ENCODE measurements around the gene WNT2. TPM values are rescaled to one million over a fixed set of nuclear protein-coding genes. Genes with fewer than 3 reads are reported as not detected.

WNT2 gene
- total RNA-seq, 4 donors from 2014 or later = not detected

GRCh38 chr7:117250801-117251200 lies 72.1 kb downstream of the WNT2 start:
- intact Hi-C loops (cut with DNase I; ENCODE audit: low total_unique reads) = no loop called here
- 38 to 70% methylated on average over 4 of the region's 4 CpGs for WGBS, 2 donors (ENCODE audit: low coverage in 1 of 2)
- in situ Hi-C loops (cut with MboI; ENCODE audit: low pct_ligation_motif_present in 1 of 4, low pct_unique_long_range_greater_than_20kb in 1 of 4, low sequenced_read_pairs in 3 of 4) = no loop called here
- DNase-seq = no peak
- Histone ChIP-seq H3K36me3 (no peaks in the 10 kb centered on the region), H3K9me3 (no peaks in the 10 kb centered on the region), H3K27me3 (no peaks in the 10 kb centered on the region), H3K4me1 (no peaks in the 10 kb centered on the region), H3K4me3 (no peak overlapping the region), H3K27ac (no peak overlapping the region)
- no peak for TF ChIP-seq POLR2A (IDR thresholded peaks at IDR 0.05)
- TF ChIP-seq POLR2AphosphoS5 (IDR thresholded peaks at IDR 0.05) = no peak
- no peak for TF ChIP-seq CTCF (IDR thresholded peaks at IDR 0.05)
- no peak for TF ChIP-seq EP300 (IDR thresholded peaks at IDR 0.05; ENCODE audit: low read depth)

GRCh38 chr7:117250245-117250644 lies 72.6 kb downstream of the WNT2 start:
- H3K4me1 ChIP-seq = no peaks in the 10 kb centered on the region
- H3K27me3 ChIP-seq = no peaks in the 10 kb centered on the region
- TF ChIP-seq POLR2AphosphoS5 (IDR thresholded peaks at IDR 0.05) = no peak
- no peak for TF ChIP-seq CTCF (IDR thresholded peaks at IDR 0.05)
- TF ChIP-seq EP300 (IDR thresholded peaks at IDR 0.05; ENCODE audit: low read depth) = no peak
- TF ChIP-seq POLR2A (IDR thresholded peaks at IDR 0.05) = no peak
- no peaks in the 10 kb centered on the region for H3K36me3 ChIP-seq
- in situ Hi-C loops (cut with MboI; ENCODE audit: low pct_ligation_motif_present in 1 of 4, low pct_unique_long_range_greater_than_20kb in 1 of 4, low sequenced_read_pairs in 3 of 4) (no loop called here), intact Hi-C loops (cut with DNase I; ENCODE audit: low total_unique reads) (no loop called here)
- no peak for DNase-seq
- H3K9me3 ChIP-seq = no peaks in the 10 kb centered on the region
- no peak overlapping the region for H3K27ac ChIP-seq
- no peak overlapping the region for H3K4me3 ChIP-seq

- Histone ChIP-seq H3K36me3 (no peaks in the 10 kb centered on the region), H3K27ac (no peak overlapping the region), H3K4me3 (no peak overlapping the region), H3K9me3 (no peaks in the 10 kb centered on the region), H3K27me3 (no peaks in the 10 kb centered on the region), H3K4me1 (no peaks in the 10 kb centered on the region)
- in situ Hi-C loops (cut with MboI; ENCODE audit: low pct_ligation_motif_present in 1 of 4, low pct_unique_long_range_greater_than_20kb in 1 of 4, low sequenced_read_pairs in 3 of 4) = no loop called here
- TF ChIP-seq POLR2AphosphoS5 (IDR thresholded peaks at IDR 0.05) (no peak), CTCF (IDR thresholded peaks at IDR 0.05) (no peak), EP300 (IDR thresholded peaks at IDR 0.05; ENCODE audit: low read depth) (no peak), POLR2A (IDR thresholded peaks at IDR 0.05) (no peak)
- intact Hi-C loops (cut with DNase I; ENCODE audit: low total_unique reads) = no loop called here
- no peak for DNase-seq
- 86 to 90% methylated on average over 2 to 5 of the region's 5 CpGs for WGBS, 2 donors (ENCODE audit: low coverage in 1 of 2)
These were observed 73.2 kb downstream of the WNT2 start for GRCh38 chr7:117249696-117250095.

- H3K4me3 ChIP-seq = no peak overlapping the region
- DNase-seq = no peak
- intact Hi-C loops (cut with DNase I; ENCODE audit: low total_unique reads) = no loop called here
- H3K27ac ChIP-seq = no peak overlapping the region
- 22 to 59% methylated on average over 1 to 5 of the region's 5 CpGs for WGBS, 2 donors (ENCODE audit: low coverage in 1 of 2)
- H3K36me3 ChIP-seq = no peaks in the 10 kb centered on the region
- no peak for TF ChIP-seq POLR2AphosphoS5 (IDR thresholded peaks at IDR 0.05)
- no peak for TF ChIP-seq POLR2A (IDR thresholded peaks at IDR 0.05)
- TF ChIP-seq EP300 (IDR thresholded peaks at IDR 0.05; ENCODE audit: low read depth) = no peak
- no peak for TF ChIP-seq CTCF (IDR thresholded peaks at IDR 0.05)
- H3K4me1 ChIP-seq = no peaks in the 10 kb centered on the region
- in situ Hi-C loops (cut with MboI; ENCODE audit: low pct_ligation_motif_present in 1 of 4, low pct_unique_long_range_greater_than_20kb in 1 of 4, low sequenced_read_pairs in 3 of 4) = no loop called here
- H3K9me3 ChIP-seq = no peaks in the 10 kb centered on the region
- H3K27me3 ChIP-seq = no peaks in the 10 kb centered on the region
These were observed 74.0 kb downstream of the WNT2 start for GRCh38 chr7:117248829-117249228.

Data from transverse colon (tissue), 4 donors.